ENCODE results near the gene ZNF599. TPM values are rescaled to one million over a fixed set of nuclear protein-coding genes. Genes with fewer than 3 reads are reported as not detected.

Gene ZNF599
- total and polyA plus RNA-seq, 2 of the 13 experiments (the other 11 are each of a cell fraction or from before 2014, with no cell fraction given), result 5.8 to 7.3 TPM

DNA sequence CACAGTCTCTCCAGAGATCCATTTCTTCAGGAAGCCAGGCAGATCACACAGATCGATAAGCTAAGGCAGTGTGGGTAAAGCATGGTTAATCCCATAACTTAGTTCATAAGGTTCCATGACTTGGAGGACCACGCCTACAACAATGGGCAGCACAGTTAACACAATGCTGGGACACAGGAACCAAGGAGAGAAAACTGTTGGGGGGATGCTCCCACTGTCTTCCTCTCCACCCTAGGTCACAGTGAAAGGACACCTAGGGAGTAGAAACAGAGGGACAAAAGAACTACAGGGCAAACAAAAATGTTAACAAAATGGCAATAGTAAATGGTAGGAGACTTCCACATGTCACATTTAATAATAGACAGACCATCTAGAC, 59.8 kb downstream of the ZNF599 start (continued):
- TF ChIP-seq, protein P1, sequence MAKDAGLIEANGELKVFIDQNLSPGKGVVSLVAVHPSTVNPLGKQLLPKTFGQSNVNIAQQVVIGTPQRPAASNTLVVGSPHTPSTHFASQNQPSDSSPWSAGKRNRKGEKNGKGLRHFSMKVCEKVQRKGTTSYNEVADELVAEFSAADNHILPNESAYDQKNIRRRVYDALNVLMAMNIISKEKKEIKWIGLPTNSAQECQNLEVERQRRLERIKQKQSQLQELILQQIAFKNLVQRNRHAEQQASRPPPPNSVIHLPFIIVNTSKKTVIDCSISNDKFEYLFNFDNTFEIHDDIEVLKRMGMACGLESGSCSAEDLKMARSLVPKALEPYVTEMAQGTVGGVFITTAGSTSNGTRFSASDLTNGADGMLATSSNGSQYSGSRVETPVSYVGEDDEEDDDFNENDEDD (CRISPR knock-in tag; IDR thresholded peaks at IDR 0.05; ENCODE audit: borderline replicate concordance), result no peak
- TF ChIP-seq YEATS2 (CRISPR knock-in tag; IDR thresholded peaks at IDR 0.05; ENCODE audit: borderline replicate concordance) (no peak), SNRNP70 (IDR thresholded peaks at IDR 0.05; ENCODE audit: low read depth, low read length) (no peak), DR1 (CRISPR knock-in tag; IDR thresholded peaks at IDR 0.05) (no peak), ETV5 (CRISPR knock-in tag; IDR thresholded peaks at IDR 0.05; ENCODE audit: borderline replicate concordance) (no peak)

DNA sequence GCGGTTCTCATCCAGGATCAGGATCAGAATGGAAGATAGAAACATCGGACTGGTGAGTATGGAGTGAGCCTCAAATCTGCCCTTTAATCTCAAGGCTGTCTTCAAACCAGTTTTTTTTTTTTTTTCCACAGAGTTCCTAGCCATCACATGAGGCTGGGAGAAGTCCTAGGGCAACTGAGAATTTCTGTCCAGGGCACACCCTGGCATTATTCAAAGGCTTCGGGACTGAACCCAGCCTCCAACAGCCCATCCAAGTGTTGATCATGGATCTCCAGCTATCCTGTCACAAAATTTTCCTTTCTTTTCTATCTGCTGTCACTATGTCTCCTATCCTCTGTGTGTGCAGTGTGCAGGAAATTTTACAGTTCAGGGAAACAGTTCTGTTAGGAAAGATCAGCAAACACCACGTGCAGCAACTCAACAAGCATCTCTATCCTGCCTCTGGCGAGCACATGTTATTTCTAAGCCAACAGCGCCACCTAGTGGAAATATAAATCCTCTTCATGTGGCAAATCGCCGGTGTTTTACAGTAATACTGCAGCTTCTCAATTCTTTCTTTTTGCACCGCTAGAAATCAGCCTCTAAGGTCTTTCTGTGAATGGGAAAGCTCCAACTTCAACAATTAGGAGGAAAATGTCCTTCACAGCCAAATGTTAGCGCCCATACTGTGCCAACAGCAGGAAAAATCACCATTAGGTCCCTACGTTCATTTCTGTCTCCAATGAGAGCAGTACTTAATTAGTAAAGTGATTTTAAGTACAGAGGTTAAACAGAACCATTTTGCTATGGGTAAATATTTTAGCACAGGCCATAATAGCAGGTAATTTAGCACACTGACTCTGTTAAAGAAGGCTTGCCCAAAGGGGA, 60.4 kb downstream of the ZNF599 start:
- H3K27ac ChIP-seq (ENCODE audit: extremely low read length, insufficient read depth, low read length), result no peak overlapping the region
- intact Hi-C loops (cut with micrococcal nuclease; ENCODE audit: unreplicated experiment), result loop anchor here (1.0 kb wide), 2 partner anchors 73 to 211 kb away; no protein-coding TSS in a partner anchor
- ChIA-PET CTCF (ENCODE audit: low intra/inter-chr PET ratio, low total read pairs) (interaction anchor here (1.9 to 3.4 kb wide), 4 partner anchors 72 to 242 kb away, joined by 7 to 45 read pairs (median 26); no protein-coding TSS in a partner anchor), POLR2A (no interaction called here)
- no peak overlapping the region for H3K9ac ChIP-seq (ENCODE audit: insufficient read depth, low read depth, low read length)
- H4K20me1 ChIP-seq (ENCODE audit: insufficient read depth, low read length), result no peaks in the 10 kb centered on the region
- H3K4me3 ChIP-seq (replicated peaks in 1 of 3; ENCODE audit: insufficient read depth in 1 of 3, low read depth in 2 of 3, low read length in 3 of 3), result no peak overlapping the region
- 24% methylated on average over 11 of the region's 11 CpGs for WGBS (ENCODE audit: low lambda C conversion rate)
- FAIRE-seq (peak; percentile 95), ATAC-seq (peak; percentile 86), DNase-seq (ENCODE audit: low spot score) (peak; percentile 82)
- H3K36me3 ChIP-seq (replicated peaks in 1 of 2; ENCODE audit: control insufficient read depth in 1 of 2, insufficient read depth in 2 of 2, low read length in 2 of 2), result no peaks in the 10 kb centered on the region
- no peak overlapping the region for H2AFZ ChIP-seq (ENCODE audit: low read length)
- H3K9me3 ChIP-seq (ENCODE audit: low read length), result peaks cover 5% of the 10 kb centered on the region; the same call in 1 of the 2 replicates
- no peaks in the 10 kb centered on the region for H3K79me2 ChIP-seq (ENCODE audit: insufficient read depth, low read length)
- H3K27me3 ChIP-seq (ENCODE audit: control insufficient read depth in 1 of 2, insufficient read depth in 2 of 2, low read length in 2 of 2), result peaks cover 0 to 5% of the 10 kb centered on the region in 2 experiments; a peak in 1 of 5 replicates
- no peak overlapping the region for H3K4me2 ChIP-seq (ENCODE audit: low read depth, low read length)
- in situ Hi-C loops (cut with HindIII; ENCODE audit: extremely low pct_ligation_motif_present, low pct_unique_long_range_greater_than_20kb), result loop anchor here (5.0 to 10.0 kb wide), 2 partner anchors 75 to 208 kb away; no protein-coding TSS in a partner anchor
- no TSS peak for BruUV-seq (replicated peaks)
- no peaks in the 10 kb centered on the region for H3K4me1 ChIP-seq (ENCODE audit: insufficient read depth, low read length)
- TF ChIP-seq, protein P2, sequence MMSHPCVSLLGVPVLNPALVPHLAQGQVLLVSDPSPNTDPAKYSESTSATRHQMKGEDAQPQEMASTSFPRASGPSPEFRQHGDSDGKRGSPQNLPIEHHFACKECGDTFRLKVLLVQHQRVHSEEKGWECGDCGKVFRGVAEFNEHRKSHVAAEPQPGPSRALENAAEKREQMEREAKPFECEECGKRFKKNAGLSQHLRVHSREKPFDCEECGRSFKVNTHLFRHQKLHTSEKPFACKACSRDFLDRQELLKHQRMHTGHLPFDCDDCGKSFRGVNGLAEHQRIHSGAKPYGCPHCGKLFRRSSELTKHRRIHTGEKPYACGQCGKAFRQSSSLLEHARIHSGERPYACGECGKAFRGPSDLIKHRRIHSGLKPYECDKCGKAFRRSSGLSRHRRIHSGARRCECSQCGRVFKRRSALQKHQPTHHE (CRISPR knock-in tag; IDR thresholded peaks at IDR 0.05; ENCODE audit: borderline replicate concordance), result no peak
- no peak for TF ChIP-seq SAFB2 (CRISPR knock-in tag; IDR thresholded peaks at IDR 0.05; ENCODE audit: borderline replicate concordance, low read depth)
- TF ChIP-seq, protein P3, sequence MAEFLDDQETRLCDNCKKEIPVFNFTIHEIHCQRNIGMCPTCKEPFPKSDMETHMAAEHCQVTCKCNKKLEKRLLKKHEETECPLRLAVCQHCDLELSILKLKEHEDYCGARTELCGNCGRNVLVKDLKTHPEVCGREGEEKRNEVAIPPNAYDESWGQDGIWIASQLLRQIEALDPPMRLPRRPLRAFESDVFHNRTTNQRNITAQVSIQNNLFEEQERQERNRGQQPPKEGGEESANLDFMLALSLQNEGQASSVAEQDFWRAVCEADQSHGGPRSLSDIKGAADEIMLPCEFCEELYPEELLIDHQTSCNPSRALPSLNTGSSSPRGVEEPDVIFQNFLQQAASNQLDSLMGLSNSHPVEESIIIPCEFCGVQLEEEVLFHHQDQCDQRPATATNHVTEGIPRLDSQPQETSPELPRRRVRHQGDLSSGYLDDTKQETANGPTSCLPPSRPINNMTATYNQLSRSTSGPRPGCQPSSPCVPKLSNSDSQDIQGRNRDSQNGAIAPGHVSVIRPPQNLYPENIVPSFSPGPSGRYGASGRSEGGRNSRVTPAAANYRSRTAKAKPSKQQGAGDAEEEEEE (CRISPR knock-in tag; IDR thresholded peaks at IDR 0.05; ENCODE audit: borderline replicate concordance), result no peak
- TF ChIP-seq SAP130 (CRISPR knock-in tag; IDR thresholded peaks at IDR 0.05; ENCODE audit: low read depth), result peak; percentile 40
- TF ChIP-seq RXRB (CRISPR knock-in tag; IDR thresholded peaks at IDR 0.05; ENCODE audit: borderline replicate concordance), result 0 out of 2 replicates have a peak, but pooled peaks have one; percentile 34
- TF ChIP-seq, protein P4, sequence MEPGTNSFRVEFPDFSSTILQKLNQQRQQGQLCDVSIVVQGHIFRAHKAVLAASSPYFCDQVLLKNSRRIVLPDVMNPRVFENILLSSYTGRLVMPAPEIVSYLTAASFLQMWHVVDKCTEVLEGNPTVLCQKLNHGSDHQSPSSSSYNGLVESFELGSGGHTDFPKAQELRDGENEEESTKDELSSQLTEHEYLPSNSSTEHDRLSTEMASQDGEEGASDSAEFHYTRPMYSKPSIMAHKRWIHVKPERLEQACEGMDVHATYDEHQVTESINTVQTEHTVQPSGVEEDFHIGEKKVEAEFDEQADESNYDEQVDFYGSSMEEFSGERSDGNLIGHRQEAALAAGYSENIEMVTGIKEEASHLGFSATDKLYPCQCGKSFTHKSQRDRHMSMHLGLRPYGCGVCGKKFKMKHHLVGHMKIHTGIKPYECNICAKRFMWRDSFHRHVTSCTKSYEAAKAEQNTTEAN (CRISPR knock-in tag; conservative IDR thresholded peaks at IDR 0.05), result no peak
- TF ChIP-seq HIVEP1 (CRISPR knock-in tag; IDR thresholded peaks at IDR 0.05), result no peak
- TF ChIP-seq, protein P5, sequence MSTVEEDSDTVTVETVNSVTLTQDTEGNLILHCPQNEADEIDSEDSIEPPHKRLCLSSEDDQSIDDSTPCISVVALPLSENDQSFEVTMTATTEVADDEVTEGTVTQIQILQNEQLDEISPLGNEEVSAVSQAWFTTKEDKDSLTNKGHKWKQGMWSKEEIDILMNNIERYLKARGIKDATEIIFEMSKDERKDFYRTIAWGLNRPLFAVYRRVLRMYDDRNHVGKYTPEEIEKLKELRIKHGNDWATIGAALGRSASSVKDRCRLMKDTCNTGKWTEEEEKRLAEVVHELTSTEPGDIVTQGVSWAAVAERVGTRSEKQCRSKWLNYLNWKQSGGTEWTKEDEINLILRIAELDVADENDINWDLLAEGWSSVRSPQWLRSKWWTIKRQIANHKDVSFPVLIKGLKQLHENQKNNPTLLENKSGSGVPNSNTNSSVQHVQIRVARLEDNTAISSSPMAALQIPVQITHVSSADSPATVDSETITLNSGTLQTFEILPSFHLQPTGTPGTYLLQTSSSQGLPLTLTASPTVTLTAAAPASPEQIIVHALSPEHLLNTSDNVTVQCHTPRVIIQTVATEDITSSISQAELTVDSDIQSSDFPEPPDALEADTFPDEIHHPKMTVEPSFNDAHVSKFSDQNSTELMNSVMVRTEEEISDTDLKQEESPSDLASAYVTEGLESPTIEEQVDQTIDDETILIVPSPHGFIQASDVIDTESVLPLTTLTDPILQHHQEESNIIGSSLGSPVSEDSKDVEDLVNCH (CRISPR knock-in tag; IDR thresholded peaks at IDR 0.05), result no peak

Measured in HepG2 (cell line).